Activated CD8-positive, alpha-beta memory T cell treated with anti-CD3 and anti-CD28 coated beads, Interleukin-2, amount 10 ng/mL, durations not matched to agents 7 days and 5 days (primary cell): ENCODE data around the gene FMNL2. TPM values are rescaled to one million over a fixed set of nuclear protein-coding genes. Genes with fewer than 3 reads are reported as not detected.

ENCODE experiments used
- ATAC-seq: fragments of 150-1000 bp; cut with Tn5 transposase; one replicate; pipeline ENCODE4 v1.10.0; 2021; ENCODE audit warnings: moderate library complexity
- CTCF ChIA-PET: fragments of 350-600 bp; sonication (Branson Sonifier 250); formaldehyde crosslinking; loops from one replicate; lab custom pipeline; 2021; ENCODE audit warnings: antibody characterized with exemption; lab: Charles Lee
- DNase-seq: peaks from one replicate; pipeline ENCODE4 v3.0.0-alpha.2; 2020
- H3K27ac Mint-ChIP-seq: one replicate; pipeline ENCODE4 v1.8.0; 2021; ENCODE audit warnings: mild to moderate bottlenecking, mixed read lengths
- H3K27me3 Mint-ChIP-seq: one replicate; pipeline ENCODE4 v1.8.0; 2021; ENCODE audit warnings: mixed read lengths
- H3K36me3 Mint-ChIP-seq: one replicate; pipeline ENCODE4 v1.8.0; 2021; ENCODE audit warnings: mild to moderate bottlenecking, mixed read lengths
- H3K4me1 Mint-ChIP-seq: one replicate; pipeline ENCODE4 v1.8.0; 2021; ENCODE audit warnings: mixed read lengths
- H3K4me3 Mint-ChIP-seq: one replicate; pipeline ENCODE4 v1.8.0; 2021; ENCODE audit warnings: mild to moderate bottlenecking, moderate library complexity, mixed read lengths
- H3K9me3 Mint-ChIP-seq: one replicate; pipeline ENCODE4 v1.8.0; 2022; ENCODE audit warnings: low read depth, mixed read lengths
- total RNA-seq, 2 experiments: library from RNA; stranded (reverse); gene quantifications; one replicate each; pipeline ENCODE4 v1.2.3, GENCODE V29; 2021

Gene FMNL2
- total RNA-seq, 2 experiments from 2014 or later, result 0.26 to 0.56 TPM

DNA sequence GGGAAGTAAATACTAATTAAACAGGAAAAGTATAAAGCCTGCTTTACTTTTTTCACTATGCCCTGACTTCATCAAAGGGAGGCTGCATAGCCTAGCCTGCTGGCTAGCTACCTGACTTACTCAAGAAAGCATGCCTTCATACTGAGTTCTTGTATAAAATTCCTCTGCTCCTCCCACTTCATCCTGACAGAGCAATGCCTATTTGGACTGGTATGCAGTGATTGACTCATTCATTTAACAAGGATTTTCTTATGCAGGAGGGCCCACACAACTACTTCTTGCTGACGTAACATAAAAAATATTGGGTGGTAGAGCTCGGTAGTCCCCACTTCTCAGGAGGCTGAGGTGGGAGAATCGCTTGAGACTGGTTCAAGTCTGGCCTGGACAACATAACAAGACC, 311.8 kb downstream of the FMNL2 start:
- DNase-seq, result no peak
- CTCF ChIA-PET, result interaction anchor here (0.8 to 5.5 kb wide), 2 partner anchors 9 to 12 kb away, joined by 3 to 43 read pairs; no protein-coding TSS in a partner anchor
- no peak overlapping the region for H3K27ac Mint-ChIP-seq
- H3K4me3 Mint-ChIP-seq, result no peak overlapping the region
- H3K9me3 Mint-ChIP-seq, result no peaks in the 10 kb centered on the region
- no peak for ATAC-seq
- H3K4me1 Mint-ChIP-seq, result no peaks in the 10 kb centered on the region
- H3K27me3 Mint-ChIP-seq, result no peaks in the 10 kb centered on the region
- H3K36me3 Mint-ChIP-seq, result peaks cover 3% of the 10 kb centered on the region

DNA sequence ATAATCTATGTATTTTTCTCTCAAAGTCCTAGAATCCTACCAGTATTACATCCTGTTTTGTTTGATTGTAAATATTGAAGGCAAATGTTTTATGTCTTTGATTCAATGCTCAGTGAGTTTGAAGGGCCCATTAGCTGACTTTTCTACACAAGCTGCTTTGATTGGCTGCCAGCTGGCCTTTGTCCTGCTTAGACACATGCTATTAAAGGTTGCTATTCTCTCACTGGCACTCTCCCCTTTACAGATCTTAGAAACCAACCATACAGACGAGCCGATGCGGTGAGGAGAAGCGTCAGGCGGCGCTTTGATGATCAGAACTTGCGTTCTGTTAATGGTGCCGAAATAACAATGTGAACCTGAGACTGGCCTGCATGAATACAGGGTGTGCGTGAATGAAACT, 312.6 kb downstream of the FMNL2 start:
- ATAC-seq, result no peak

DNA sequence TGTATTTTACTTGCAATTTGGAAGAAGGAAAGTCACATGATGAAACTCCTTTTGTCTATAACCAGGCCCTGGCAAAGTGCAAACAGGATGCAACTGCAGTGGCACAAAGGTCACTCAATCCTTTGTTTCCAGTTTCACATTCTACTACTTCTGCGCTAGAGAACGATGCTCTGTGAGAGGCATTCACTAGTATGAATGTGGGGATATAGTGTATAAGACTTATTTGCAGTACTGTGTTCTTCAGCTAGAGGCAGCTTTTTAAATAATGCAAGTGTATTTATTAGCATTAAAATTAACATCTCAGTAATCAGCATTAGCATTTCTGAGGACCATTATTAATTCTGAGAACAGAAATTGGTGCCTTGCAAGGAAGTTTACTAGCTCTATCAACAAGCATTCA, 313.4 kb downstream of the FMNL2 start:
- no peaks in the 10 kb centered on the region for H3K27me3 Mint-ChIP-seq
- H3K4me1 Mint-ChIP-seq, result no peaks in the 10 kb centered on the region
- ATAC-seq (no peak), DNase-seq (no peak)
- H3K27ac Mint-ChIP-seq, result no peak overlapping the region
- H3K4me3 Mint-ChIP-seq, result no peak overlapping the region
- CTCF ChIA-PET, result interaction anchor here (0.7 to 5.5 kb wide), 4 partner anchors 8 to 14 kb away, joined by 3 to 43 read pairs (median 4); no protein-coding TSS in a partner anchor
- H3K36me3 Mint-ChIP-seq, result peaks cover 5% of the 10 kb centered on the region
- H3K9me3 Mint-ChIP-seq, result no peaks in the 10 kb centered on the region

More for the DNA sequence above, 312.6 kb downstream of the FMNL2 start:
- no peaks in the 10 kb centered on the region for H3K27me3 Mint-ChIP-seq
- H3K4me1 Mint-ChIP-seq, result no peaks in the 10 kb centered on the region
- H3K36me3 Mint-ChIP-seq, result peaks cover 5% of the 10 kb centered on the region
- DNase-seq, result no peak
- CTCF ChIA-PET, result interaction anchor here (0.8 to 5.5 kb wide), 3 partner anchors 9 to 12 kb away, joined by 3 to 43 read pairs (median 4); no protein-coding TSS in a partner anchor
- no peak overlapping the region for H3K27ac Mint-ChIP-seq
- no peak overlapping the region for H3K4me3 Mint-ChIP-seq
- no peaks in the 10 kb centered on the region for H3K9me3 Mint-ChIP-seq

DNA sequence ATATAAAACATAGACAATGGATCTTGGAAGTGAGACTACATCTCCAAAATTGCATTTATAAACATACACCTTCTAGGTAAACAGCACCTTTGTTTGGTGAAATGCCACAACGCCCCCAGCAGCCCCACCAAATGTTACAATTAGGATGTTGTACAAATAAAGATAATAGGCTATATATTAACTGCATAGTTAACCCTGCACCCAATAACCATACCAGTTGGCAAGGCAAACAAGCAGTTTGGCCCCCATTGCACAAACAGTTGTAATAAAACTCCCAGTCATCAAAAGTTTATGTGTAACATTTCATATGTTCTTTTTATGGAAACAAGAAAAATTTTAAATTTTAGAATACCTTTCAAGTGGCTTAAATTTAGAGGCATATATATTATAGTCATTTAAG, 315.0 kb downstream of the FMNL2 start:
- no peak overlapping the region for H3K4me3 Mint-ChIP-seq
- CTCF ChIA-PET, result no interaction called here
- H3K27ac Mint-ChIP-seq, result no peak overlapping the region
- H3K4me1 Mint-ChIP-seq, result no peaks in the 10 kb centered on the region
- peaks cover 11% of the 10 kb centered on the region for H3K36me3 Mint-ChIP-seq
- no peaks in the 10 kb centered on the region for H3K27me3 Mint-ChIP-seq
- ATAC-seq (no peak), DNase-seq (no peak)
- H3K9me3 Mint-ChIP-seq, result no peaks in the 10 kb centered on the region

DNA sequence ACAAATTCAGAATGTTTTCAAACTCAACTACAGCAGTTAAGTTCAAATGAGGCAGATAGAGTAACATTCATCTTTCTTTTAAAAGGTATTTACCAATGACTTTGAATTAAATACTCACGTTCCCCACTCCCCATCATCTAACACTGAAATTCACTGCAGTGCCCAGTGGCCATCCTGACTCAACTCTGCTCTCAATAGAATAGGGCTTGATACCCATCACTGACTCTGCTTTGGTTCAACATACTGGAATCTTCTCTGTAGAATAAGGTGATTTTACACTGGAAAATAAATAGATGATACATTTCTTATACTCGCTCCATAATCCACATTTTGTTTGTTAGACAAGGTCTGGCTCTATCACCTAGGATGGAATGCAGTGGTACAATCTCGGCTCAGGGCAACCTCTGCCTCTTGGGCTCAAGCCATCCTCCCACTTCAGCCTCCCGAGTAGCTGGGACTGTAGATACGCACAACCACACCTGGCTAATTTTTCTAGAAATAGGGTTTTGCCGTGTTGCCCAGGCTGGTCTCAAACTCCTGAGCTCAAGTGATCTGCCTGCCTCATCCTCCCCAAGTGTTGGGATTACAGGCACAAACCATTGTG, 315.9 kb downstream of the FMNL2 start:
- DNase-seq (no peak), ATAC-seq (no peak)
- H3K4me3 Mint-ChIP-seq, result no peak overlapping the region
- no peaks in the 10 kb centered on the region for H3K27me3 Mint-ChIP-seq
- H3K27ac Mint-ChIP-seq, result no peak overlapping the region
- CTCF ChIA-PET, result no interaction called here
- H3K4me1 Mint-ChIP-seq, result peaks cover under 1% of the 10 kb centered on the region
- no peaks in the 10 kb centered on the region for H3K9me3 Mint-ChIP-seq
- peaks cover 15% of the 10 kb centered on the region for H3K36me3 Mint-ChIP-seq

DNA sequence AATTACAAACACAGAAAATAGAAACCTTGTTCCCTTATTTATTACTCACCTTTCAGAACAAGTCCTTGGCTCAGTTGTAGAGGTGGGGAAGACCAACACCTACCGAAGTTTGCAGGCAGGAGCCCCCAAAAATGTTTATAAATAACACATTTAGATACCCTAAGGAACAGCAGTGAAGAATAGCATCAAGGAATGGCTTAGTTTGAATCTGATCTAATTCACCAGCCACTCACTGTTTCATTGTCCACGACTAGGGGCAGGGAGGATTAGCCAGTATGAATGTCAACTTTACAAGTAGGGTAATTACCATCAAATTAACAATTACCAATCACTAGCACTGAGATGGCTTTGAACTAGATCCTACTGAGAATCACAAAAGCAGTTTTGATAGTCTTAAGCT, 316.9 kb downstream of the FMNL2 start:
- Mint-ChIP-seq H3K27ac (no peak overlapping the region), H3K36me3 (peaks cover 20% of the 10 kb centered on the region), H3K9me3 (no peaks in the 10 kb centered on the region), H3K27me3 (no peaks in the 10 kb centered on the region), H3K4me1 (peaks cover 6% of the 10 kb centered on the region), H3K4me3 (no peak overlapping the region)
- CTCF ChIA-PET, result interaction anchor here (0.7 to 0.9 kb wide), 2 partner anchors 17 to 615 kb away, joined by 3 read pairs; no protein-coding TSS in a partner anchor
- ATAC-seq, result no peak
- DNase-seq, result no peak

DNA sequence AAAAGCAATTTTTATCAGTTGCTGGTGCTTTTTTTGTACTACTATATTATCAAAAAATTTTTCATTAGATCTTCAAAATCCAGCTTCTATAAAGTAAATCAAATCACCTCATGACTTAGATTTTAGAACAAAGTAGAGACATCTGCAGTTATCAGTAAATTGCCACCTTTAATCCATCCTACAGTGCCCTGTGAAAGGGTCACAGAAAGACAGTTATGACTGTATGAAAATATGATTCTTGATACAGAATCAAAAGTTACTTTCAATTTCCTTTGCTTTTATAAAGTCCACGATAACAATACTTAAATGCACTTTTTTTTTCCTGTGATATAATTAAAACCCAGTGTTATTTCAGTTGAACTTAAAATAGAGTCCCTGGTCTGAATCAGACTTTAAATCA, 320.9 kb downstream of the FMNL2 start:
- peaks cover 43% of the 10 kb centered on the region for H3K36me3 Mint-ChIP-seq
- H3K4me3 Mint-ChIP-seq, result no peak overlapping the region
- DNase-seq (no peak), ATAC-seq (peak; percentile 47)
- H3K9me3 Mint-ChIP-seq, result no peaks in the 10 kb centered on the region
- no peak overlapping the region for H3K27ac Mint-ChIP-seq
- H3K4me1 Mint-ChIP-seq, result peaks cover 6% of the 10 kb centered on the region
- H3K27me3 Mint-ChIP-seq, result no peaks in the 10 kb centered on the region
- CTCF ChIA-PET, result interaction anchor here (0.8 kb wide), 1 partner anchor 21 kb away, joined by 3 read pairs; no protein-coding TSS in a partner anchor

DNA sequence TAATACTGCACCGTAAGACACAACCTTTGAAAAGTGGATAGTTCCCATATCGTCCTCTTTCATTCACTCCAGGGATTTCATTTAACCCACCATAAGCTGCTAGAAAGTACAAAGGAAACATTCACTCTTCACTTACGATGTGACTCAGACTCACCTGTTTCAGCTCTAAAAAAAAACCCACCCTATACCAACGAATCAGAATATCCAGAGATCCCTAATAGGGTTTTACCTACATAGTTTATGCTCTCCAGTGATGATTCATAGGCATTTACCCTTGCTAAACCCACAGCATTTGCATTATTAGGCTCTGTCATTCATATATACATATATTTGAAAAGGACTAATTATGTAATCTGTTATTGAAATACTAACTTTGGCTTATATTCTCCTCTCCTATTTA, 322.1 kb downstream of the FMNL2 start:
- no peaks in the 10 kb centered on the region for H3K27me3 Mint-ChIP-seq
- CTCF ChIA-PET, result interaction anchor here (0.9 kb wide), 1 partner anchor 9 kb away, joined by 4 read pairs; no protein-coding TSS in a partner anchor
- no peak overlapping the region for H3K4me3 Mint-ChIP-seq
- H3K4me1 Mint-ChIP-seq, result peaks cover 6% of the 10 kb centered on the region
- H3K9me3 Mint-ChIP-seq, result no peaks in the 10 kb centered on the region
- ATAC-seq (peak; percentile 20), DNase-seq (no peak)
- H3K36me3 Mint-ChIP-seq, result peaks cover 45% of the 10 kb centered on the region
- H3K27ac Mint-ChIP-seq, result no peak overlapping the region

DNA sequence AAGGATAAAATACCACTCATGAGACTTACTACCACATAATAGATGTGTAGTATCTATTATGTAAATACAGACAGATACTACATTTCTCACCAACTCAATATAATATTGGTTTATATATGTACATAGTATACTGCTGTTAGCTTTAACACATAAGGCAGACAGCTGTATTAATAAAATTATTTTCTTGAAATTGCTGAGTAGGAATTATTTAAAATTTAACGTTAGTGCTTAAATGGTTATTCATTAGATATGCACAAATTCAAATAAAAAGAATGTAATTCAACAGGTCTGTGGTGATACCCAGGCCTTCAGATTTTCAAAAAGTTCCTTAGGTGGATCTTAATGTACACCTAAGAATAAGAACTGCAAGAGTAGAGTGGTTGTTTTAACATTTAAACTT, 323.2 kb downstream of the FMNL2 start:
- DNase-seq (no peak), ATAC-seq (no peak)
- H3K27me3 Mint-ChIP-seq, result no peaks in the 10 kb centered on the region
- H3K4me1 Mint-ChIP-seq, result peaks cover 6% of the 10 kb centered on the region
- peaks cover 49% of the 10 kb centered on the region for H3K36me3 Mint-ChIP-seq
- no peak overlapping the region for H3K4me3 Mint-ChIP-seq
- H3K27ac Mint-ChIP-seq, result no peak overlapping the region
- no peaks in the 10 kb centered on the region for H3K9me3 Mint-ChIP-seq
- CTCF ChIA-PET, result interaction anchor here (0.8 kb wide), 1 partner anchor 9 kb away, joined by 3 read pairs; no protein-coding TSS in a partner anchor

DNA sequence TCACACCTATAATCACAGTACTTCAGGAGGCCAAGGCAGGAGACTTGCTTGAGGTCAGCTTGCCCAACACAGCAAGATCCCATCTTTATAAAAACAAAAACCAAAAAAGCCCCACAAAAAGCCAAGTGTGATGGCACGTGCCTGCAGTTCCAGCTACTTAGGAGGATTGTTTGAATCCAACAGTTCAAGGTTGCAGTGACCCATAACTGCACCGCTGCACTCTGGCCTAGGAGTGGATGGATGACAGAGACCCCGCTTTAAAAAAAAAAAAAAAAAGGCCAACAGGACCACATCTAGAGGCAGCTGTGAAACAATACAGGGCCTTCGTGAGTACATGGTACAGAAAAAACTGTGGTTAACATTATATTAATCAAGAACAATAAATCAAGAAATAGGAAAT, 326.1 kb downstream of the FMNL2 start:
- Mint-ChIP-seq H3K36me3 (peaks cover 56% of the 10 kb centered on the region), H3K27ac (no peak overlapping the region), H3K4me3 (no peak overlapping the region), H3K9me3 (no peaks in the 10 kb centered on the region), H3K4me1 (peaks cover 3% of the 10 kb centered on the region), H3K27me3 (no peaks in the 10 kb centered on the region)
- ATAC-seq, result no peak
- CTCF ChIA-PET, result interaction anchor here (0.7 to 1.3 kb wide), 2 partner anchors 17 to 485 kb away, joined by 3 read pairs; partner anchors contain the start of gene STAM2
- DNase-seq, result no peak

DNA sequence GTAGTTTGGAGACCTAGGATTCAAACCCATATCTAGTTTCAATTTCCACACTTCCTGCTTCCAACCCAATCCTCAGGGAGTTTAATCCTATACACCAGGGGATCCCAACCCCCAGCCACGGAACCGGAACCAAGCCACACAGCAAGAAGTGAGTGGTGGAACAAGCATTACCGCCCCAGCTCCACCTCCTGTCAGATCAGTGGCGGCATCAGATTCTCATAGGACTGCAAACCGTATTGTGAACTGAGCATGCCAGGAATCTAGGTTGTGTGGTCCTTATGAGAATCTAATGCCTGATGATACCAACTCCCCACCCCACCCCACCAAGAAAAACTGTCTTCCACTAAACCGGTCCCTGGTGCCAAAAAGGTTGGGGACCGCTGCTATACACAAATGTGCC, 329.8 kb downstream of the FMNL2 start:
- DNase-seq (no peak), ATAC-seq (no peak)
- Mint-ChIP-seq H3K4me3 (no peak overlapping the region), H3K27me3 (no peaks in the 10 kb centered on the region), H3K9me3 (no peaks in the 10 kb centered on the region), H3K36me3 (peaks cover 57% of the 10 kb centered on the region), H3K27ac (no peak overlapping the region), H3K4me1 (no peaks in the 10 kb centered on the region)
- CTCF ChIA-PET, result interaction anchor here (1.0 kb wide), 1 partner anchor 12 kb away, joined by 3 read pairs; no protein-coding TSS in a partner anchor

DNA sequence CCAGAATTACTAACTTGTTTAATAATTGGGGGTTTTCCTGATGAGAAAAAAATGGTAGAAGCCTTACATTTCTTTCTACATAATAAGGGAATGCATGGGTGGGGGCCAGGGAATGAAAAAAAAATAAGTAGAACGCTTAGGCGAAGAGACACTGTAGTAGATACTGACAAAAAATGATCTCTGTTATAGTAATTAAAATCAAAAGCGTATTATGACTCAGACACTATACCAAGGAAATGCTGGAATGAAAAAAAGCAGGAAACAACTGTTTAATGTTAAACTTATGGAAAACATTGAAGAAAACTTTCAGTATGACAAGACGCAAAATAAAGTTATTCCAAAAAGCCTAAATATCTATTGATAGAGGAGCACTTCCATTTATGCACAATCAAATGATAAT, 339.4 kb downstream of the FMNL2 start:
- DNase-seq (no peak), ATAC-seq (no peak)
- Mint-ChIP-seq H3K4me1 (peaks cover 4% of the 10 kb centered on the region), H3K27ac (no peak overlapping the region), H3K9me3 (no peaks in the 10 kb centered on the region), H3K27me3 (no peaks in the 10 kb centered on the region), H3K4me3 (no peak overlapping the region), H3K36me3 (peaks cover 34% of the 10 kb centered on the region)
- CTCF ChIA-PET, result no interaction called here

DNA sequence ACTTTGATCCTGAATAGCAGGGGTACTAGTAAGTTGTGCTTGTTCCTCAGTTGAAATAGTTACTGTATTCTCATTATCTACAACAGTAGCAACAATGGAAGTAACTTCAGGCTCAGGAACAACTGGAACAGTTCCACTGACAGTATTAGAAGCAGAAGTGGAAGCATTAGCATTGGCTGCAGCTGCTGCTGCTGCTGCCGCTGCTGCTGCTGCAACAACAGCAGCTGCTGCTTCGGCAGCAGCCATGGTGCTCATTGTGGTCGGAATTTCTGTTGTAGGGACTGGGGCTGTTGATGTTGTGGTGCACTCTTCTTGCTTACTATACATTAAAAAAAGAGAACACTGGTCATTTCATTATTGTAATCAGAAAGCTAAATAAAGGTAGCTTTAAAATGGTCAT, 341.5 kb downstream of the FMNL2 start:
- Mint-ChIP-seq H3K36me3 (peaks cover 36% of the 10 kb centered on the region), H3K27ac (no peak overlapping the region), H3K9me3 (no peaks in the 10 kb centered on the region)

DNA sequence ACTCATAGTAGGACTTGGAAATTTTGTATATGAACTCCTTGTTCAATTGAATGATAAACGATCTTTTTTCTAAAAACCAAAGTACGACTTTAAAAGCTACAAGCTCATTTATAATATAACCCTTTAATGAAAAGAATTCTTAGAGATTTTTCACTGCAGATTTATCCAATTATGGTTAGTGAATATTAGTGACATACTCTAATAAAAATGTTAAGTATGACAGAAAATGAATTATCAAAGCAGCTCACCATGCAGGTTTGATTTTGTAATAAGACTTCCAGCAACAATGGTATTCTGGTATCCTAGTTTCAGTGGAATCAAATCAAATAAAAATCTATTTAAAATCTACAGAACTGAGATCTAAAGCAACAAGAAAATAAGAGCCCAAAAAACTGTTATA, 343.8 kb downstream of the FMNL2 start:
- ATAC-seq, result no peak
- H3K4me3 Mint-ChIP-seq, result no peak overlapping the region
- H3K27me3 Mint-ChIP-seq, result no peaks in the 10 kb centered on the region
- DNase-seq, result no peak
- H3K4me1 Mint-ChIP-seq, result peaks cover 6% of the 10 kb centered on the region
- H3K36me3 Mint-ChIP-seq, result peaks cover 34% of the 10 kb centered on the region
- CTCF ChIA-PET, result no interaction called here
- H3K27ac Mint-ChIP-seq, result no peak overlapping the region
- no peaks in the 10 kb centered on the region for H3K9me3 Mint-ChIP-seq

More for the DNA sequence above, 341.5 kb downstream of the FMNL2 start:
- CTCF ChIA-PET, result interaction anchor here (1.1 kb wide), 1 partner anchor 40 kb away, joined by 3 read pairs; no protein-coding TSS in a partner anchor
- H3K4me3 Mint-ChIP-seq, result no peak overlapping the region
- no peaks in the 10 kb centered on the region for H3K27me3 Mint-ChIP-seq
- H3K4me1 Mint-ChIP-seq, result peaks cover 4% of the 10 kb centered on the region
- ATAC-seq, result no peak
- DNase-seq, result no peak
